ENCODE results near the gene LIX1L.

The LIX1L gene

DNA sequence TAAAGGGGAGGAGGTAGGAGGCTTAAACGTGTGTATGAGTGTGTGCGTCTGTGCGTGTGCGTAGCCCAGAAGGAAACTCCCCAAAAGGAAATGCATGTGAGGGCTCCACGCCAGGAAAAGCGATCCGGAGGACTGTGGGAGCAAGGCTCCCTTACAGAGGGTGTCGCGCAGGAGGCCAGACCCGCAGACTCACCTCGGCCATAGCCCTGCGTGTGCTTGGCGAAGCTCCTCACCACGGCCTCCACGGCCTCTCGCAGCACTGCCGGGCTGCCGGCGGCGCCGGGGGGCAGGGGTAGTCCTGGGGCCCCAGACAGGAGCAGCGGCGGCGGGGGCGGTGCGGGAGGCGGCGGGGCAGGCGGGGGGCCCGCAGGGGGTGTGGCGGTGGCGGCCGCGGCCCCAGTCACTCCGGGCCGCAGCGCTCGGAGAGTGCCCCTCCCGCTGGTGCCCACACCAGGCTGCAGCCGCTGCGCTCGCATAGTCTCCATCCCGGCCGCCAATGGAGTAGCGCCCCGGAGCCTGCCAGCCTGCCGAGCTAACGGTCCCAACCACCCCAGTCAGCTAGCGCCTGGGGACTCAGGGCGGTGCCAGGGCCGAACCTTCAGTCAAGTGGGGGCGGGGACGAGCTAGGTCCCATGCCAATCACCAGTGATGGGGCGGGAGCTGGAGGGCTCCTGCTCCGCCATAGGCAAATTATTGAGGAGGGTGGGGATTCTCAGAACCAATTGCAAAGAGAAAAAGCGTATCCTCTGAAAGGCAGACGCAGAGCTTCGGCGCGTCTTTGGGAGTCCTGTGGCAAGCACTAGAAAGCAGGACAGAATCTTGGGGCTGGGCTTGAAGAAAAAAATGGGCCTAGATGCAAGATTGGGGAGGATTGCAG lies at the start of gene LIX1L:
LIX1L (minus strand) TSS at position 575 of the 877 bp plus-strand sequence; CDS start at position 485, 90 bp downstream.
- peak; percentile 72 for ATAC-seq

DNA sequence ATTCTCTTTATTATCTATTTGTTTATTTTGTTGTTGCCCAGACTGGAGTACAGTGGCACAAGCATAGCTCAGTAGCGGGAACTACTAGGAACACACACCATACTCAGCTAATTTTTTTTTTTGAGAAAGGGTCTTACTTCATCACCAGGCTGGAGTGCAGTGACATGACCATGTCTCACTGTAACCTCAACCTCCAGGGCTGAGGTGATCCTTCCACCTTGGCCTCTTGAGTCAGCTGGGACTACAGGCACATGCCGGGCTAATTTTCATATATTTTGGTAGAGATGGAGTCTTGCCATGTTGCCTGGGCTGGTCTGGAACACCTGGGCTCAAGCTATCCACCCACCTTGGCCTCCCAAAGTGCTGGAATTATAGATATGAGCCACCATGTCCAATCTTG lies 43.9 kb upstream of the LIX1L start:
- no peak for ATAC-seq
- TF ChIP-seq, protein P1, sequence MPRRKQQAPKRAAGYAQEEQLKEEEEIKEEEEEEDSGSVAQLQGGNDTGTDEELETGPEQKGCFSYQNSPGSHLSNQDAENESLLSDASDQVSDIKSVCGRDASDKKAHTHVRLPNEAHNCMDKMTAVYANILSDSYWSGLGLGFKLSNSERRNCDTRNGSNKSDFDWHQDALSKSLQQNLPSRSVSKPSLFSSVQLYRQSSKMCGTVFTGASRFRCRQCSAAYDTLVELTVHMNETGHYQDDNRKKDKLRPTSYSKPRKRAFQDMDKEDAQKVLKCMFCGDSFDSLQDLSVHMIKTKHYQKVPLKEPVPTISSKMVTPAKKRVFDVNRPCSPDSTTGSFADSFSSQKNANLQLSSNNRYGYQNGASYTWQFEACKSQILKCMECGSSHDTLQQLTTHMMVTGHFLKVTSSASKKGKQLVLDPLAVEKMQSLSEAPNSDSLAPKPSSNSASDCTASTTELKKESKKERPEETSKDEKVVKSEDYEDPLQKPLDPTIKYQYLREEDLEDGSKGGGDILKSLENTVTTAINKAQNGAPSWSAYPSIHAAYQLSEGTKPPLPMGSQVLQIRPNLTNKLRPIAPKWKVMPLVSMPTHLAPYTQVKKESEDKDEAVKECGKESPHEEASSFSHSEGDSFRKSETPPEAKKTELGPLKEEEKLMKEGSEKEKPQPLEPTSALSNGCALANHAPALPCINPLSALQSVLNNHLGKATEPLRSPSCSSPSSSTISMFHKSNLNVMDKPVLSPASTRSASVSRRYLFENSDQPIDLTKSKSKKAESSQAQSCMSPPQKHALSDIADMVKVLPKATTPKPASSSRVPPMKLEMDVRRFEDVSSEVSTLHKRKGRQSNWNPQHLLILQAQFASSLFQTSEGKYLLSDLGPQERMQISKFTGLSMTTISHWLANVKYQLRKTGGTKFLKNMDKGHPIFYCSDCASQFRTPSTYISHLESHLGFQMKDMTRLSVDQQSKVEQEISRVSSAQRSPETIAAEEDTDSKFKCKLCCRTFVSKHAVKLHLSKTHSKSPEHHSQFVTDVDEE (CRISPR knock-in tag; IDR thresholded peaks at IDR 0.05): no peak
- TF ChIP-seq BACH2 (CRISPR knock-in tag; IDR thresholded peaks at IDR 0.05; ENCODE audit: borderline replicate concordance) (no peak), PPARA (CRISPR knock-in tag; IDR thresholded peaks at IDR 0.05; ENCODE audit: borderline replicate concordance) (no peak), TOX (CRISPR knock-in tag; IDR thresholded peaks at IDR 0.05; ENCODE audit: borderline replicate concordance) (no peak), ISL1 (CRISPR knock-in tag; IDR thresholded peaks at IDR 0.05) (no peak)
- TF ChIP-seq, protein P2, sequence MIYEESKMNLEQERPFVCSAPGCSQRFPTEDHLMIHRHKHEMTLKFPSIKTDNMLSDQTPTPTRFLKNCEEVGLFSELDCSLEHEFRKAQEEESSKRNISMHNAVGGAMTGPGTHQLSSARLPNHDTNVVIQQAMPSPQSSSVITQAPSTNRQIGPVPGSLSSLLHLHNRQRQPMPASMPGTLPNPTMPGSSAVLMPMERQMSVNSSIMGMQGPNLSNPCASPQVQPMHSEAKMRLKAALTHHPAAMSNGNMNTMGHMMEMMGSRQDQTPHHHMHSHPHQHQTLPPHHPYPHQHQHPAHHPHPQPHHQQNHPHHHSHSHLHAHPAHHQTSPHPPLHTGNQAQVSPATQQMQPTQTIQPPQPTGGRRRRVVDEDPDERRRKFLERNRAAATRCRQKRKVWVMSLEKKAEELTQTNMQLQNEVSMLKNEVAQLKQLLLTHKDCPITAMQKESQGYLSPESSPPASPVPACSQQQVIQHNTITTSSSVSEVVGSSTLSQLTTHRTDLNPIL (CRISPR knock-in tag; IDR thresholded peaks at IDR 0.05; ENCODE audit: low read depth): no peak

More for the DNA sequence above, at the start of gene LIX1L:
- TF ChIP-seq, protein P3, sequence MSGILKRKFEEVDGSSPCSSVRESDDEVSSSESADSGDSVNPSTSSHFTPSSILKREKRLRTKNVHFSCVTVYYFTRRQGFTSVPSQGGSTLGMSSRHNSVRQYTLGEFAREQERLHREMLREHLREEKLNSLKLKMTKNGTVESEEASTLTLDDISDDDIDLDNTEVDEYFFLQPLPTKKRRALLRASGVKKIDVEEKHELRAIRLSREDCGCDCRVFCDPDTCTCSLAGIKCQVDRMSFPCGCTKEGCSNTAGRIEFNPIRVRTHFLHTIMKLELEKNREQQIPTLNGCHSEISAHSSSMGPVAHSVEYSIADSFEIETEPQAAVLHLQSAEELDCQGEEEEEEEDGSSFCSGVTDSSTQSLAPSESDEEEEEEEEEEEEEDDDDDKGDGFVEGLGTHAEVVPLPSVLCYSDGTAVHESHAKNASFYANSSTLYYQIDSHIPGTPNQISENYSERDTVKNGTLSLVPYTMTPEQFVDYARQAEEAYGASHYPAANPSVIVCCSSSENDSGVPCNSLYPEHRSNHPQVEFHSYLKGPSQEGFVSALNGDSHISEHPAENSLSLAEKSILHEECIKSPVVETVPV (CRISPR knock-in tag; IDR thresholded peaks at IDR 0.05): no peak
- peak; percentile 84; the same call in 1 of the 2 replicates for TF ChIP-seq ZFP3 (CRISPR knock-in tag; IDR thresholded peaks at IDR 0.05)
- no peak for TF ChIP-seq ZNF565 (CRISPR knock-in tag; conservative IDR thresholded peaks at IDR 0.05; ENCODE audit: low read depth)
- TF ChIP-seq ISL1 (CRISPR knock-in tag; IDR thresholded peaks at IDR 0.05): no peak

DNA sequence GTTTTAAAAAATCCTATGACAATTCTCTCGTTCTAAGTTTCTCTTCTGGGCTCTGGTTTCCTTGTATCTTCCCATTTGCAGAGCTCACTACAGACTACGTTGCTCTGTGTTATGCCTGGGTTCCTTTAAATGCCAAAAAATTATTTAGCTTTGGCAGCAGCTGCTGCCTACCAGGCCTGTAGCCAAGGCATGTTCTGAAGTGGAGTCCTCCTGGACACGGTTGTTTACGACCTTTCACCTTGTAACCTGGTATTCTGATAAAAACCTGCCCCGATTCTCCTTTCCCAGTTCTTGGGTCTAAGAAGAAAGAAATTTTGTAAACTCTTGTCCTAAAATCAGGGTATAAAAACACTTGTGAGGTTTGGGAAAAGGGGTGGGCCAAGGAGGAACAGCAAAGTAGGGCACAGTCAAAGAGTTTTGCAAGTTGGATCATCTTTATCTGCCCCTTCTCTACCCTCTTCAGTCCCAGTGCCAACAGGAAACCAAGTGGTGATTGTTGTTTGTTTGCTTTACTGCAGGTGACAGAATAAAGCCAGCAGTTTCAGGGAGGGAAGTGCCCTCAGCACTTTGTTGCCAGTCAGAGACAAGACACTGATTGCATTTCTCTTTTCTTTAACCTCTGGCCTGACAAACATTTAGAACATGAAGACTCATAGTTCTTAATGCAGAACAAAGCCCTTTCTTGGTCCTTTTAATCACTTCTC lies 41.7 kb upstream of the LIX1L start:
- no peak for ATAC-seq
- TF ChIP-seq PPARA (CRISPR knock-in tag; IDR thresholded peaks at IDR 0.05; ENCODE audit: borderline replicate concordance) (no peak), TCF4 (CRISPR knock-in tag; IDR thresholded peaks at IDR 0.05; ENCODE audit: borderline replicate concordance) (no peak), ZFP3 (CRISPR knock-in tag; IDR thresholded peaks at IDR 0.05) (no peak), BACH2 (CRISPR knock-in tag; IDR thresholded peaks at IDR 0.05; ENCODE audit: borderline replicate concordance) (no peak), GLIS3 (CRISPR knock-in tag; IDR thresholded peaks at IDR 0.05) (no peak), ZNF565 (CRISPR knock-in tag; conservative IDR thresholded peaks at IDR 0.05; ENCODE audit: low read depth) (no peak), ESRRG (CRISPR knock-in tag; IDR thresholded peaks at IDR 0.05) (no peak), CSDC2 (CRISPR knock-in tag; IDR thresholded peaks at IDR 0.05) (no peak), RARB (CRISPR knock-in tag; IDR thresholded peaks at IDR 0.05) (no peak), ZNF8 (CRISPR knock-in tag; IDR thresholded peaks at IDR 0.05) (no peak)
- TF ChIP-seq, protein P2 (CRISPR knock-in tag; IDR thresholded peaks at IDR 0.05; ENCODE audit: low read depth): no peak
- TF ChIP-seq, protein P1 (CRISPR knock-in tag; IDR thresholded peaks at IDR 0.05): no peak
- TF ChIP-seq, protein P4, sequence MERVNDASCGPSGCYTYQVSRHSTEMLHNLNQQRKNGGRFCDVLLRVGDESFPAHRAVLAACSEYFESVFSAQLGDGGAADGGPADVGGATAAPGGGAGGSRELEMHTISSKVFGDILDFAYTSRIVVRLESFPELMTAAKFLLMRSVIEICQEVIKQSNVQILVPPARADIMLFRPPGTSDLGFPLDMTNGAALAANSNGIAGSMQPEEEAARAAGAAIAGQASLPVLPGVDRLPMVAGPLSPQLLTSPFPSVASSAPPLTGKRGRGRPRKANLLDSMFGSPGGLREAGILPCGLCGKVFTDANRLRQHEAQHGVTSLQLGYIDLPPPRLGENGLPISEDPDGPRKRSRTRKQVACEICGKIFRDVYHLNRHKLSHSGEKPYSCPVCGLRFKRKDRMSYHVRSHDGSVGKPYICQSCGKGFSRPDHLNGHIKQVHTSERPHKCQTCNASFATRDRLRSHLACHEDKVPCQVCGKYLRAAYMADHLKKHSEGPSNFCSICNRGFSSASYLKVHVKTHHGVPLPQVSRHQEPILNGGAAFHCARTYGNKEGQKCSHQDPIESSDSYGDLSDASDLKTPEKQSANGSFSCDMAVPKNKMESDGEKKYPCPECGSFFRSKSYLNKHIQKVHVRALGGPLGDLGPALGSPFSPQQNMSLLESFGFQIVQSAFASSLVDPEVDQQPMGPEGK (CRISPR knock-in tag; IDR thresholded peaks at IDR 0.05; ENCODE audit: borderline replicate concordance): no peak
- TF ChIP-seq, protein P5, sequence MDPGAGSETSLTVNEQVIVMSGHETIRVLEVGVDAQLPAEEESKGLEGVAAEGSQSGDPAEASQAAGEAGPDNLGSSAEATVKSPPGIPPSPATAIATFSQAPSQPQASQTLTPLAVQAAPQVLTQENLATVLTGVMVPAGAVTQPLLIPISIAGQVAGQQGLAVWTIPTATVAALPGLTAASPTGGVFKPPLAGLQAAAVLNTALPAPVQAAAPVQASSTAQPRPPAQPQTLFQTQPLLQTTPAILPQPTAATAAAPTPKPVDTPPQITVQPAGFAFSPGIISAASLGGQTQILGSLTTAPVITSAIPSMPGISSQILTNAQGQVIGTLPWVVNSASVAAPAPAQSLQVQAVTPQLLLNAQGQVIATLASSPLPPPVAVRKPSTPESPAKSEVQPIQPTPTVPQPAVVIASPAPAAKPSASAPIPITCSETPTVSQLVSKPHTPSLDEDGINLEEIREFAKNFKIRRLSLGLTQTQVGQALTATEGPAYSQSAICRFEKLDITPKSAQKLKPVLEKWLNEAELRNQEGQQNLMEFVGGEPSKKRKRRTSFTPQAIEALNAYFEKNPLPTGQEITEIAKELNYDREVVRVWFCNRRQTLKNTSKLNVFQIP (CRISPR knock-in tag; IDR thresholded peaks at IDR 0.05; ENCODE audit: borderline replicate concordance, low read depth): no peak

All from SK-N-SH treated with all-trans-retinoic acid at 6 μM for 48 hours (cell line).